Karpas-422 (cell line): ENCODE measurements around the gene LRRN4. TPM values are rescaled to one million over a fixed set of nuclear protein-coding genes. Genes with fewer than 3 reads are reported as not detected.
A peak's percentile ranks its signal among the peaks of the same experiment; 100 is the strongest.

Source experiments
- DNase-seq: peaks from one replicate; pipeline ENCODE4 v3.0.0-alpha.2; 2015
- H2AFZ ChIP-seq: fragments of 200-600 bp; sonication (generic); 2 replicates; pipeline ENCODE4 v1.6.1; 2014; ENCODE audit warnings: antibody characterized with exemption, low read length, mixed read lengths
- H3K27ac ChIP-seq: fragments of 200-600 bp; sonication (generic); 2 replicates; pipeline ENCODE4 v1.5.1; 2014; ENCODE audit warnings: mild to moderate bottlenecking, low read length, moderate library complexity
- H3K27me3 ChIP-seq: fragments of 200-600 bp; sonication (generic); 2 replicates; pipeline ENCODE4 v1.6.1; 2014; ENCODE audit warnings: low read length, mixed read lengths
- H3K36me3 ChIP-seq: fragments of 200-600 bp; sonication (generic); 2 replicates; pipeline ENCODE4 v1.6.1; 2014; ENCODE audit warnings: low read length, mixed read lengths; ENCODE audit not compliant: insufficient read depth
- H3K4me1 ChIP-seq: fragments of 200-600 bp; sonication (generic); 2 replicates; pipeline ENCODE4 v1.6.1; 2014; ENCODE audit warnings: mild to moderate bottlenecking, low read length, mixed read lengths
- H3K4me2 ChIP-seq: fragments of 200-600 bp; sonication (generic); 2 replicates; pipeline ENCODE4 v1.6.1; 2014; ENCODE audit warnings: low read length, low read depth, mild to moderate bottlenecking; ENCODE audit not compliant: poor library complexity, severe bottlenecking
- H3K4me3 ChIP-seq: fragments of 200-600 bp; sonication (generic); 2 replicates; pipeline ENCODE4 v1.5.1; 2014; ENCODE audit warnings: mild to moderate bottlenecking, antibody characterized with exemption, low read length, mixed read lengths
- H3K79me2 ChIP-seq: fragments of 200-600 bp; sonication (generic); 2 replicates; pipeline ENCODE4 v1.6.1; 2014; ENCODE audit warnings: mild to moderate bottlenecking, low read length, mixed read lengths
- H3K9ac ChIP-seq: fragments of 200-600 bp; sonication (generic); 2 replicates; pipeline ENCODE4 v1.6.0; 2014; ENCODE audit warnings: low read length
- H3K9me2 ChIP-seq: fragments of 200-600 bp; sonication (generic), shearing (Covaris generic); replicated peaks from 2 replicates; pipeline ENCODE4 v1.6.0; 2014; ENCODE audit warnings: mild to moderate bottlenecking, low read length, moderate library complexity; ENCODE audit not compliant: insufficient read depth
- H3K9me3 ChIP-seq: fragments of 300-700, 200-600 bp; sonication (generic); 2 replicates; pipeline ENCODE4 v1.6.1; 2014; ENCODE audit warnings: low read length, mixed read lengths
- H4K20me1 ChIP-seq: fragments of 200-600 bp; sonication (generic); 2 replicates; pipeline ENCODE4 v1.6.1; 2014; ENCODE audit warnings: mild to moderate bottlenecking, antibody characterized with exemption, low read length, low read depth; ENCODE audit not compliant: insufficient read depth
- small RNA-seq: library from RNA; depleted of rRNA; stranded (forward); fragments of <200 nt; gene quantifications from one replicate; pipeline ENCODE3, GENCODE V24; 2014
- total RNA-seq: library from RNA; depleted of rRNA; stranded (reverse); fragments of >200 nt; shearing (Covaris generic); gene quantifications from 2 replicates; pipeline ENCODE4 v1.2.3, GENCODE V29; 2014; ENCODE audit warnings: low replicate concordance; rRNA removed

Gene LRRN4
- total RNA-seq, 1 experiment from 2014 or later: not detected

GRCh38 chr20:6006603-6006949 is 47.3 kb downstream of the LRRN4 start:
- H3K27me3 ChIP-seq: no peaks in the 10 kb centered on the region
- H2AFZ ChIP-seq: no peak overlapping the region
- peaks cover 51% of the 10 kb centered on the region for H3K4me1 ChIP-seq
- peak overlapping the region; percentile 94 for H3K4me3 ChIP-seq
- H3K9me3 ChIP-seq: no peaks in the 10 kb centered on the region
- peaks cover 56% of the 10 kb centered on the region for H3K79me2 ChIP-seq
- DNase-seq: peak; percentile 55
- no peaks in the 10 kb centered on the region for H3K9me2 ChIP-seq
- H3K27ac ChIP-seq: no peak overlapping the region
- H3K36me3 ChIP-seq: peaks cover 17% of the 10 kb centered on the region
- peak overlapping the region; percentile 88 for H3K9ac ChIP-seq
- H3K4me2 ChIP-seq: peak overlapping the region; percentile 87
- H4K20me1 ChIP-seq: no peaks in the 10 kb centered on the region; the same call in 1 of the 2 replicates

- peaks cover 26% of the 10 kb centered on the region for H3K4me1 ChIP-seq
- no peaks in the 10 kb centered on the region for H3K9me2 ChIP-seq
- no peaks in the 10 kb centered on the region for H3K9me3 ChIP-seq
These were observed 53.0 kb downstream of the LRRN4 start for GRCh38 chr20:6000871-6001270.

GRCh38 chr20:5999783-6000182 is 54.1 kb downstream of the LRRN4 start:
- Histone ChIP-seq H3K4me1 (peaks cover 22% of the 10 kb centered on the region), H3K4me3 (no peak overlapping the region), H3K36me3 (peaks cover 16% of the 10 kb centered on the region), H3K27ac (no peak overlapping the region), H4K20me1 (no peaks in the 10 kb centered on the region), H3K79me2 (peaks cover 2% of the 10 kb centered on the region; the same call in 1 of the 2 replicates), H3K27me3 (no peaks in the 10 kb centered on the region), H3K4me2 (no peak overlapping the region), H3K9ac (no peak overlapping the region), H3K9me3 (no peaks in the 10 kb centered on the region), H3K9me2 (no peaks in the 10 kb centered on the region), H2AFZ (no peak overlapping the region)
- no peak for DNase-seq

More at GRCh38 chr20:6000871-6001270, 53.0 kb downstream of the LRRN4 start:
- peaks cover 5% of the 10 kb centered on the region; the same call in 1 of the 2 replicates for H3K36me3 ChIP-seq
- no peak overlapping the region for H3K4me3 ChIP-seq
- peaks cover 2% of the 10 kb centered on the region; the same call in 1 of the 2 replicates for H3K79me2 ChIP-seq
- H2AFZ ChIP-seq: no peak overlapping the region
- H4K20me1 ChIP-seq: no peaks in the 10 kb centered on the region
- H3K27ac ChIP-seq: no peak overlapping the region
- no peak for DNase-seq
- no peaks in the 10 kb centered on the region for H3K27me3 ChIP-seq
- no peak overlapping the region for H3K4me2 ChIP-seq
- H3K9ac ChIP-seq: no peak overlapping the region

GRCh38 chr20:5996765-5997164 is 57.1 kb downstream of the LRRN4 start:
- Histone ChIP-seq H4K20me1 (no peaks in the 10 kb centered on the region), H2AFZ (no peak overlapping the region), H3K9me2 (no peaks in the 10 kb centered on the region), H3K4me1 (peaks cover 8% of the 10 kb centered on the region), H3K9ac (no peak overlapping the region), H3K9me3 (no peaks in the 10 kb centered on the region), H3K27me3 (no peaks in the 10 kb centered on the region), H3K79me2 (peaks cover 4% of the 10 kb centered on the region; the same call in 1 of the 2 replicates), H3K36me3 (peaks cover 41% of the 10 kb centered on the region), H3K27ac (no peak overlapping the region), H3K4me3 (no peak overlapping the region), H3K4me2 (no peak overlapping the region)
- no peak for DNase-seq

GRCh38 chr20:5991623-5992441 is 62.0 kb downstream of the LRRN4 start:
- DNase-seq: no peak
- H3K27me3 ChIP-seq: no peaks in the 10 kb centered on the region
- no peak overlapping the region for H3K9ac ChIP-seq
- H3K27ac ChIP-seq: no peak overlapping the region
- peaks cover 22% of the 10 kb centered on the region for H3K4me1 ChIP-seq
- H3K9me2 ChIP-seq: no peaks in the 10 kb centered on the region
- H4K20me1 ChIP-seq: no peaks in the 10 kb centered on the region
- peaks cover 69% of the 10 kb centered on the region for H3K36me3 ChIP-seq
- no peak overlapping the region for H3K4me2 ChIP-seq
- no peaks in the 10 kb centered on the region for H3K9me3 ChIP-seq
- H3K79me2 ChIP-seq: peaks cover 23% of the 10 kb centered on the region
- no peak overlapping the region for H3K4me3 ChIP-seq
- H2AFZ ChIP-seq: no peak overlapping the region

- no peak overlapping the region for H3K27ac ChIP-seq
These were observed 62.9 kb downstream of the LRRN4 start for GRCh38 chr20:5990946-5991345.

More at GRCh38 chr20:5990946-5991345, 62.9 kb downstream of the LRRN4 start:
- H3K27me3 ChIP-seq: no peaks in the 10 kb centered on the region
- H3K36me3 ChIP-seq: peaks cover 68% of the 10 kb centered on the region
- no peaks in the 10 kb centered on the region for H4K20me1 ChIP-seq
- H3K9ac ChIP-seq: no peak overlapping the region
- no peak overlapping the region for H2AFZ ChIP-seq
- H3K79me2 ChIP-seq: peaks cover 23% of the 10 kb centered on the region
- peaks cover 22% of the 10 kb centered on the region for H3K4me1 ChIP-seq
- no peak for DNase-seq
- H3K4me2 ChIP-seq: no peak overlapping the region
- H3K9me2 ChIP-seq: no peaks in the 10 kb centered on the region
- no peak overlapping the region for H3K4me3 ChIP-seq
- no peaks in the 10 kb centered on the region for H3K9me3 ChIP-seq

Small RNA genes lying within 50 kb of the gene (small RNA-seq; reads per million reads assigned to genes)
- gene RN7SL498P: not detected

Other genes starting within 250 kb of the LRRN4 start
- 0.07 and 0.11 TPM in 2 replicates for gene CHGB, start 142.6 kb downstream of the LRRN4 start, total RNA-seq
- gene TRMT6, start 103.5 kb downstream of the LRRN4 start, total RNA-seq: 21.1 and 26.8 TPM in 2 replicates
- gene MCM8, start 103.4 kb downstream of the LRRN4 start, total RNA-seq: 11.5 and 12.6 TPM in 2 replicates
- 44.0 and 132 TPM in 2 replicates for gene CRLS1, start 47.9 kb downstream of the LRRN4 start, total RNA-seq
- gene FERMT1, start 69.0 kb upstream of the LRRN4 start, total RNA-seq: 0.07 TPM in 1 of 2 replicates, not detected in the other